ENCODE data around the gene DTYMK.

Gene DTYMK

GRCh38 chr2:241703032-241703604, 16.5 kb upstream of the DTYMK start:
- no peak for DNase-seq

- DNase-seq: peak; percentile 92
Observed at GRCh38 chr2:241702155-241703031, 15.8 kb upstream of the DTYMK start.

- DNase-seq: peak; percentile 86
Observed at GRCh38 chr2:241701399-241702154, 15.0 kb upstream of the DTYMK start, which contains the start of gene ING5. ING5 (plus strand) TSS chr2:241702039; CDS start chr2:241702066, 27 bp downstream.

- no peak for DNase-seq
Observed at GRCh38 chr2:241701149-241701398, 14.5 kb upstream of the DTYMK start.

GRCh38 chr2:241695651-241696050, 9.0 kb upstream of the DTYMK start:
- no peak for DNase-seq

GRCh38 chr2:241692448-241692847, 5.8 kb upstream of the DTYMK start:
- no peak for DNase-seq

GRCh38 chr2:241690202-241690717, 3.6 kb upstream of the DTYMK start:
- no peak for DNase-seq

GRCh38 chr2:241689306-241689705, 2.7 kb upstream of the DTYMK start:
- no peak for DNase-seq

GRCh38 chr2:241686324-241686649, 328 bp downstream of the DTYMK start:
- DNase-seq: no peak

GRCh38 chr2:241680827-241681599, 5.6 kb downstream of the DTYMK start:
- no peak for DNase-seq

- no peak for DNase-seq
Observed at GRCh38 chr2:241680044-241680443, 6.6 kb downstream of the DTYMK start.

- DNase-seq: no peak
Observed at GRCh38 chr2:241678784-241679540, 7.7 kb downstream of the DTYMK start.

GRCh38 chr2:241678307-241678706, 8.3 kb downstream of the DTYMK start:
- no peak for DNase-seq

GRCh38 chr2:241677392-241677791, 9.2 kb downstream of the DTYMK start:
- DNase-seq: no peak

- DNase-seq: no peak
Observed at GRCh38 chr2:241676665-241677064, 9.9 kb downstream of the DTYMK start.

GRCh38 chr2:241675885-241676284, 10.7 kb downstream of the DTYMK start:
- DNase-seq: no peak

GRCh38 chr2:241673797-241674725, 12.6 kb downstream of the DTYMK start:
- DNase-seq: peak; percentile 81

GRCh38 chr2:241673189-241673663, 13.4 kb downstream of the DTYMK start:
- no peak for DNase-seq

- no peak for DNase-seq
Observed at GRCh38 chr2:241672243-241673188, 14.1 kb downstream of the DTYMK start.

All from 8988T (cell line).